Trophoblast cell (in vitro differentiated cells and primary cell): ENCODE data around the gene MARS2.
A peak's percentile ranks its signal among the peaks of the same experiment; 100 is the strongest.

Source experiments
- DNase-seq, 2 donors: peaks; one replicate each; pipeline ENCODE4 v3.0.0-alpha.2; 2016
- H2AFZ ChIP-seq: 2 replicates; pipeline ENCODE4 v1.6.1; 2013; ENCODE audit warnings: low read length, moderate library complexity, mild to moderate bottlenecking; ENCODE audit not compliant: insufficient read depth, poor library complexity
- H2AK5ac ChIP-seq: 2 replicates; pipeline ENCODE4 v1.6.1; 2013; ENCODE audit warnings: mild to moderate bottlenecking, low read length
- H2BK120ac ChIP-seq: 2 replicates; pipeline ENCODE4 v1.6.1; 2013; ENCODE audit warnings: low read length, mild to moderate bottlenecking, moderate library complexity; ENCODE audit not compliant: insufficient read depth, poor library complexity
- H2BK12ac ChIP-seq: 2 replicates; pipeline ENCODE4 v1.6.1; 2013; ENCODE audit warnings: mild to moderate bottlenecking, low read length, moderate library complexity
- H2BK5ac ChIP-seq: 2 replicates; pipeline ENCODE4 v1.6.1; 2013; ENCODE audit warnings: low read length, low read depth, moderate library complexity, mild to moderate bottlenecking; ENCODE audit not compliant: poor library complexity
- H3K14ac ChIP-seq: 2 replicates; pipeline ENCODE4 v1.6.1; 2013; ENCODE audit warnings: mild to moderate bottlenecking, low read length
- H3K18ac ChIP-seq: 2 replicates; pipeline ENCODE4 v1.6.1; 2013; ENCODE audit warnings: mild to moderate bottlenecking, low read length
- H3K23ac ChIP-seq: 2 replicates; pipeline ENCODE4 v1.6.1; 2013; ENCODE audit warnings: low read length
- H3K27ac ChIP-seq: 2 replicates; pipeline ENCODE4 v1.5.1; 2013; ENCODE audit warnings: low read depth, mild to moderate bottlenecking, inconsistent platforms, low read length, moderate library complexity
- H3K27me3 ChIP-seq: 2 replicates; pipeline ENCODE4 v1.6.1; 2013; ENCODE audit warnings: inconsistent platforms, mild to moderate bottlenecking, low read length, moderate library complexity; ENCODE audit not compliant: insufficient read depth
- H3K36me3 ChIP-seq, 2 experiments: 1 replicate in 1 of 2; 2 replicates in 1 of 2; pipeline ENCODE4 v1.6.1; 2013; ENCODE audit warnings: low read length in 2 of 2, mild to moderate bottlenecking in 2 of 2, moderate library complexity in 1 of 2; ENCODE audit not compliant: insufficient read depth in 2 of 2, control insufficient read depth in 1 of 2
- H3K4ac ChIP-seq: 2 replicates; pipeline ENCODE4 v1.6.1; 2013; ENCODE audit warnings: low read depth, mild to moderate bottlenecking, low read length, moderate library complexity
- H3K4me1 ChIP-seq, 2 experiments: 1 replicate in 1 of 2; 2 replicates in 1 of 2; pipeline ENCODE4 v1.6.1; 2013; ENCODE audit warnings: low read length in 2 of 2, mild to moderate bottlenecking in 2 of 2, moderate library complexity in 1 of 2; ENCODE audit not compliant: insufficient read depth in 2 of 2, control insufficient read depth in 1 of 2
- H3K4me2 ChIP-seq: 2 replicates; pipeline ENCODE4 v1.6.1; 2013; ENCODE audit warnings: inconsistent platforms, mild to moderate bottlenecking, low read length, moderate library complexity
- H3K4me3 ChIP-seq: 2 replicates; pipeline ENCODE4 v1.5.1; 2013; ENCODE audit warnings: mild to moderate bottlenecking, low read depth, low read length, inconsistent platforms
- H3K79me1 ChIP-seq: one replicate; pipeline ENCODE4 v1.6.1; 2013; ENCODE audit warnings: low read length
- H3K79me2 ChIP-seq: 2 replicates; pipeline ENCODE4 v1.6.1; 2013; ENCODE audit warnings: low read length, mild to moderate bottlenecking; ENCODE audit not compliant: control insufficient read depth, insufficient read depth, poor library complexity
- H3K9ac ChIP-seq: 2 replicates; pipeline ENCODE4 v1.6.1; 2013; ENCODE audit warnings: mild to moderate bottlenecking, low read length
- H3K9me3 ChIP-seq: 2 replicates; pipeline ENCODE4 v1.6.1; 2013; ENCODE audit warnings: low read depth, mild to moderate bottlenecking, control low read depth, inconsistent platforms, low read length; ENCODE audit not compliant: insufficient read depth
- H4K12ac ChIP-seq: 2 replicates; pipeline ENCODE4 v1.6.1; 2013; ENCODE audit warnings: low read depth, mild to moderate bottlenecking, low read length, moderate library complexity
- H4K8ac ChIP-seq: 2 replicates; pipeline ENCODE4 v1.6.1; 2013; ENCODE audit warnings: low read depth, mild to moderate bottlenecking, low read length, moderate library complexity
- H4K91ac ChIP-seq: one replicate; pipeline ENCODE4 v1.6.1; 2013; ENCODE audit warnings: low read depth, mild to moderate bottlenecking, low read length, moderate library complexity
- WGBS: extraction: QIAGEN DNeasy Blood & Tissue Kit; methylation state at CpG from one replicate; pipeline ENCODE4 v1.1.7; 2013; ENCODE audit warnings: missing lambda C conversion rate; ENCODE audit not compliant: insufficient read length, insufficient coverage; ENCODE audit errors: extremely low coverage; 5-methylcytosine and 5-hydroxymethylcytosine counted together

Gene MARS2

DNA sequence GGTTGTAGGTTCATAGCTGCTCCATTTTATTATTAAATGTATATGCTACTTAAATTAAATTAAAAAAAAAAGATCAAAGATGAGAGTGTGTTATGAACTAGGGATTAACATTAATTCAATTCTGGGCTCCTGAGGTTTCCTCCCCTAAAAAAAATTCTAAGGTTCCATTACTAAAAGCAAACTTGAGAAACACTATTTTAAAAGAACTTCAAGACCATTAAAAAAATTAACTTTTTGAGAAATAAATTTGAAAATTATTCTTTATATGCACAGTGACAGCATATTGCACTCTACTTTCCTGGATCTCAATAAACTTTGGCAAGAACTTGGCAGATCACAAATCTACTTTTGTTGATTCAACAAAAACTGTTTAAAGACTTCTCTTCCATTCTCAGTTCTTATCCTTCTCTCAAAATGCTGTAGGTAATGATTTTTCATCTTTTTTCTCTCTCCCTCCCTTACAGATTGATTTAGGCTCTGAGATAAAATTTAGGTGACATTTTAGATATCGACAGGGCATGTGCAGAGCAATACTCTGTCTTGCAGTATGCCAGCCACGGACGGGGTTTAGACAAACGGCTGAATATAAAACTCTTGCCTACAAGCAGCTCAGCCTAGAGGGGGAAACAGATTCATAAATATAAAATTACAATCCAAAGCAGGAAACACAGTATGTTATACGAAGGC, 592 bp upstream of the MARS2 start:
- Histone ChIP-seq H3K18ac (no peak overlapping the region), H4K12ac (peak overlapping the region; percentile 60), H3K36me3 (no peaks in the 10 kb centered on the region), H3K23ac (no peak overlapping the region), H3K14ac (no peak overlapping the region), H4K8ac (peak overlapping the region; percentile 57), H2BK5ac (peak overlapping the region; percentile 32), H3K4me3 (peak overlapping the region; percentile 55), H2AFZ (peak overlapping the region; percentile 73), H3K4ac (no peak overlapping the region), H4K91ac (peak overlapping the region; percentile 33), H3K9me3 (no peaks in the 10 kb centered on the region), H2BK120ac (no peak overlapping the region), H3K79me2 (no peaks in the 10 kb centered on the region), H3K27ac (no peak overlapping the region), H2AK5ac (no peak overlapping the region), H3K4me2 (peak overlapping the region; percentile 58), H3K79me1 (peaks cover 4% of the 10 kb centered on the region), H3K4me1 (peaks cover 9 to 10% of the 10 kb centered on the region in 2 experiments), H3K27me3 (no peaks in the 10 kb centered on the region), H3K9ac (peak overlapping the region; percentile 80), H2BK12ac (no peak overlapping the region)
- no peak for DNase-seq
- WGBS: no CpG with 5 or more reads among the region's 5 CpGs

DNA sequence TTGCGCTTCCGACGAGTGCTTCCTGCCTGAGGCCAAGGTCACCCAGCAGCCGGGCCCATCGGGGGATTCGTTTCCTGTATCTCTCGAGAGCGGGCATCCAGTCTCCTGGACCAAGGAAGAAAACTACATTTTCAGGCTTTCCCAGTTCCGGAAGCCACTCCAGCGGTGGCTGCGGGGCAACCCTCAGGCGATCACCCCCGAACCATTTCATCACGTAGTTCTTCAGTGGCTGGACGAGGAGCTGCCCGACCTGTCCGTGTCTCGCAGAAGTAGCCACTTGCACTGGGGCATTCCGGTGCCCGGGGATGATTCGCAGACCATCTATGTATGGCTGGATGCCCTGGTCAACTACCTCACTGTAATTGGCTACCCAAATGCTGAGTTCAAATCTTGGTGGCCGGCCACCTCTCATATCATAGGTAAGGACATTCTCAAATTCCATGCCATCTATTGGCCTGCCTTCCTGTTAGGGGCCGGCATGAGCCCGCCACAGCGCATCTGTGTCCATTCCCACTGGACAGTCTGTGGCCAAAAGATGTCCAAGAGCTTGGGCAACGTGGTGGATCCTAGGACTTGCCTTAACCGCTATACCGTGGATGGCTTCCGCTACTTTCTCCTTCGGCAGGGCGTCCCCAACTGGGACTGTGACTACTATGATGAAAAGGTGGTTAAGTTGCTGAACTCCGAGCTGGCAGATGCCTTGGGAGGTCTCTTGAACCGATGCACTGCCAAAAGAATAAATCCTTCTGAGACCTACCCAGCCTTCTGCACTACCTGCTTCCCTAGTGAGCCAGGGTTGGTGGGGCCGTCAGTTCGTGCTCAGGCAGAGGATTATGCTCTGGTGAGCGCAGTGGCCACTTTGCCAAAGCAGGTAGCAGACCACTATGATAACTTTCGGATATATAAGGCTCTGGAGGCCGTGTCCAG, 1.0 kb downstream of the MARS2 start:
- Histone ChIP-seq H3K4me2 (peak overlapping the region; percentile 98), H3K9ac (peak overlapping the region; percentile 71), H3K4ac (no peak overlapping the region), H2AK5ac (no peak overlapping the region), H3K14ac (no peak overlapping the region), H3K27ac (no peak overlapping the region), H4K8ac (no peak overlapping the region), H3K79me1 (peaks cover 4% of the 10 kb centered on the region), H2BK120ac (no peak overlapping the region), H3K36me3 (no peaks in the 10 kb centered on the region), H3K27me3 (no peaks in the 10 kb centered on the region), H4K91ac (no peak overlapping the region), H3K23ac (no peak overlapping the region), H3K18ac (no peak overlapping the region), H2AFZ (peak overlapping the region; percentile 18), H3K9me3 (no peaks in the 10 kb centered on the region), H3K4me3 (peak overlapping the region; percentile 95), H2BK5ac (no peak overlapping the region), H3K79me2 (no peaks in the 10 kb centered on the region), H4K12ac (no peak overlapping the region), H3K4me1 (peaks cover 9 to 13% of the 10 kb centered on the region in 2 experiments), H2BK12ac (no peak overlapping the region)
- WGBS: no CpG with 5 or more reads among the region's 38 CpGs
- DNase-seq: peak in 1 of 2 donors; percentile 28

DNA sequence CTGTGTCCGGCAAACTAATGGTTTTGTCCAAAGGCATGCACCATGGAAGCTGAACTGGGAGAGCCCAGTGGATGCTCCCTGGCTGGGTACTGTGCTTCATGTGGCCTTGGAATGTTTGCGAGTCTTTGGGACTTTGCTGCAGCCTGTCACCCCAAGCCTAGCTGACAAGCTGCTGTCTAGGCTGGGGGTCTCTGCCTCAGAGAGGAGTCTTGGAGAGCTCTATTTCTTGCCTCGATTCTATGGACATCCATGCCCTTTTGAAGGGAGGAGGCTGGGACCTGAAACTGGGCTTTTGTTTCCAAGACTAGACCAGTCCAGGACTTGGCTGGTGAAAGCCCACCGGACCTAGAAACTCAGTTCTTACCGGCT, 1.7 kb downstream of the MARS2 start:
- Histone ChIP-seq H3K4ac (no peak overlapping the region), H2BK5ac (no peak overlapping the region), H3K14ac (no peak overlapping the region), H3K9ac (no peak overlapping the region), H4K8ac (no peak overlapping the region), H2AFZ (no peak overlapping the region), H3K36me3 (no peaks in the 10 kb centered on the region), H3K27ac (no peak overlapping the region), H3K9me3 (no peaks in the 10 kb centered on the region), H3K27me3 (no peaks in the 10 kb centered on the region), H2BK120ac (no peak overlapping the region), H4K12ac (no peak overlapping the region), H4K91ac (no peak overlapping the region), H3K4me1 (peaks cover 9 to 13% of the 10 kb centered on the region in 2 experiments), H3K4me2 (peak overlapping the region; percentile 98), H3K79me1 (peaks cover 4% of the 10 kb centered on the region), H2AK5ac (no peak overlapping the region), H3K18ac (no peak overlapping the region), H3K23ac (no peak overlapping the region), H3K79me2 (no peaks in the 10 kb centered on the region), H3K4me3 (no peak overlapping the region), H2BK12ac (no peak overlapping the region)
- DNase-seq: no peak
- no CpG with 5 or more reads among the region's 5 CpGs for WGBS

DNA sequence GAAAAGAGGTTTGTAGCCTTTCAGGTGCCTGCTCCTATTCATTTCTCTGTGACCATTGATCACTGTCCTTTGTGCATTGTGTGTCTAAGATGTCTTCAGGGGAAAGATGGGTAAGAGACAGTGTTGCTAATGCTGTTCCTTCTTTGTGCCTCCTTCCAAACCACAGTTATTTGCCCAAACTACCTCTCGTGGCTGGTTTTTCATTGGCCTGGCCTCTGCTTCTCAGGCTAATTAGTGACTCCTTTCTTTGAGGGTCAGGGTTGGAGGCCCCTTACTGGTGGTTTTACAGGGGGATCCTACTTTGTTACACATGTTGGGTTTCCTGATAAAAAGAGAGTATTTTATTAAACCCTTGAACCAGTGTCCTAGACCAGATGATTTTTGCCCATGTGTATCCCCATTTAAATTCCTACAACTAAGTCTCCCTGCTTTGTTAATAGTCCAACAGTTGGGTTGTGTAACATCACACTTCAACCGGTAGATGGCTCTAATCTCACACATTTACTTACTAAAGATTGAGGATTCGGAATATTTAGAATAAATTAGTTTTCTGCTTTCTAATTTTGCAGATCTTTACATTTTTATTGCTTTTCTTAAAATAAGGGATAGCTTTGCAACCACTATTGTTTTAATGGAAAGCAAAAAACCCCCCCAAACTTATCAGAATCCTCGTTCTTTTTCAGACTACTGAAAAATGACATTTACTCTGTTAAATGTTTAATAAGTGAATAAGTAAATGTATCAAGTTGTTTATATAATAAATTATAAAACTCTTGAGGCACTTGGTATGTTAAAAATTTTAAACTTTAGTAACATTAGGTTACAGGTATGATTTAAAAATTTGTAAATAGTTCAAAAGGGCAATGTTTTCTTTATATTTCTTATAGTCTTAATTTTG, 2.4 kb downstream of the MARS2 start:
- Histone ChIP-seq H3K9me3 (no peaks in the 10 kb centered on the region), H3K14ac (no peak overlapping the region), H3K4me1 (peaks cover 9 to 13% of the 10 kb centered on the region in 2 experiments), H3K4me2 (peak overlapping the region; percentile 41), H2AK5ac (no peak overlapping the region), H3K27me3 (no peaks in the 10 kb centered on the region), H2BK120ac (no peak overlapping the region), H4K12ac (no peak overlapping the region), H3K79me1 (peaks cover 4% of the 10 kb centered on the region), H3K23ac (no peak overlapping the region), H4K91ac (no peak overlapping the region), H3K9ac (no peak overlapping the region), H3K79me2 (no peaks in the 10 kb centered on the region), H3K18ac (no peak overlapping the region), H3K27ac (no peak overlapping the region), H2AFZ (no peak overlapping the region), H2BK5ac (no peak overlapping the region), H3K4ac (no peak overlapping the region), H3K36me3 (no peaks in the 10 kb centered on the region), H4K8ac (no peak overlapping the region), H3K4me3 (no peak overlapping the region), H2BK12ac (no peak overlapping the region)
- peak; percentile 11 to 65 for DNase-seq
- no CpG with 5 or more reads among the region's 4 CpGs for WGBS
